Caco-2 (cell line): Measurements from ENCODE around the gene SAMD11. TPM values are rescaled to one million over a fixed set of nuclear protein-coding genes. Genes with fewer than 3 reads are reported as not detected.

ENCODE experiments used
- BruUV-seq: library from RNA; stranded (reverse); fragments of 400-500 nt; replicated peaks from 2 replicates; lab custom pipeline; 2021; lab: Mats Ljungman, UMichigan
- CTCF ChIA-PET: fragments of 300-600 bp; sonication (Branson Sonifier 250); formaldehyde crosslinking; loops from one replicate; lab custom pipeline; 2022; ENCODE audit warnings: antibody characterized with exemption; lab: Charles Lee
- POLR2A ChIA-PET: fragments of 300-600 bp; sonication (Branson Sonifier 250); formaldehyde crosslinking; loops from one replicate; lab custom pipeline; 2022; ENCODE audit warnings: antibody characterized with exemption; lab: Charles Lee
- DNase-seq, 2 experiments: peaks; one replicate each; pipeline versions ENCODE4 v3.0.0 to v3.0.0-alpha.2; 2020 to 2022
- H3K27me3 ChIP-seq: replicated peaks from 2 replicates; pipeline ENCODE4 v1.6.0; 2011; ENCODE audit warnings: low read length; ENCODE audit not compliant: control insufficient read depth, insufficient read depth
- H3K36me3 ChIP-seq: 2 replicates; pipeline ENCODE4 v1.5.1; 2011; ENCODE audit warnings: low read length; ENCODE audit not compliant: control insufficient read depth, insufficient read depth
- H3K4me1 ChIP-seq: fragments of 250-450 bp; sonication (Bioruptor Pico); 2 replicates; pipeline ENCODE4 v1.5.1; 2020; ENCODE audit warnings: mild to moderate bottlenecking
- H3K4me3 ChIP-seq: 2 replicates; pipeline ENCODE4 v1.5.1; 2011; ENCODE audit warnings: low read depth, mild to moderate bottlenecking, control low read depth, low read length
- H3K9me3 ChIP-seq: fragments of 250-450 bp; sonication (Bioruptor Pico); 2 replicates; pipeline ENCODE4 v1.5.1; 2020; ENCODE audit warnings: mild to moderate bottlenecking, moderate library complexity
- H3K27ac Mint-ChIP-seq: one replicate; pipeline ENCODE4 v1.8.0; 2022; ENCODE audit warnings: mixed read lengths; ENCODE audit not compliant: unreplicated experiment
- H3K27me3 Mint-ChIP-seq: one replicate; pipeline ENCODE4 v1.8.0; 2022; ENCODE audit warnings: mixed read lengths; ENCODE audit not compliant: insufficient read depth, unreplicated experiment
- H3K36me3 Mint-ChIP-seq: one replicate; pipeline ENCODE4 v1.8.0; 2022; ENCODE audit warnings: mild to moderate bottlenecking, mixed read lengths; ENCODE audit not compliant: insufficient read depth, unreplicated experiment
- H3K4me1 Mint-ChIP-seq: one replicate; pipeline ENCODE4 v1.8.0; 2022; ENCODE audit warnings: low read depth, mixed read lengths; ENCODE audit not compliant: unreplicated experiment
- H3K4me3 Mint-ChIP-seq: one replicate; pipeline ENCODE4 v1.8.0; 2022; ENCODE audit warnings: mild to moderate bottlenecking, moderate library complexity, mixed read lengths; ENCODE audit not compliant: unreplicated experiment
- H3K9me3 Mint-ChIP-seq: one replicate; pipeline ENCODE4 v1.8.0; 2022; ENCODE audit warnings: mixed read lengths; ENCODE audit not compliant: unreplicated experiment
- CTCF ChIP-seq, 2 experiments: fragments of 200-600 bp in 1 of 2; IDR thresholded peaks; 1 replicate in 1 of 2; 2 replicates in 1 of 2; pipeline versions ENCODE4 v1.5.1 to v1.8.0; 2011 to 2022; ENCODE audit warnings: antibody characterized with exemption in 1 of 2, control low read depth in 1 of 2, inconsistent platforms in 1 of 2, low read depth in 1 of 2, low read length in 1 of 2, mild to moderate bottlenecking in 1 of 2, moderate library complexity in 1 of 2; ENCODE audit not compliant: insufficient read depth in 1 of 2, severe bottlenecking in 1 of 2, unreplicated experiment in 1 of 2
- intact Hi-C: fragments of 100-400 bp; cut with micrococcal nuclease; formaldehyde crosslinking; loops from one replicate; pipeline ENCODE4 v1.10.0; 2022; ENCODE audit not compliant: unreplicated experiment
- total RNA-seq: library from RNA; stranded (reverse); gene quantifications from 2 replicates; pipeline ENCODE4 v1.2.3, GENCODE V29; 2022

The SAMD11 gene
- total RNA-seq, 1 experiment from 2014 or later: 0.54 TPM

- Mint-ChIP-seq H3K27ac (no peak overlapping the region), H3K4me3 (no peak overlapping the region), H3K27me3 (no peaks in the 10 kb centered on the region), H3K9me3 (no peaks in the 10 kb centered on the region), H3K4me1 (peaks cover 5% of the 10 kb centered on the region), H3K36me3 (no peaks in the 10 kb centered on the region)
- TF ChIP-seq CTCF (IDR thresholded peaks at IDR 0.05; ENCODE audit: insufficient read depth in 1 of 2, low read depth in 1 of 2, low read length in 1 of 2, severe bottlenecking in 1 of 2, unreplicated experiment in 1 of 2): no peak
- intact Hi-C loops: no loop called here
- no peak overlapping the region for H3K4me3 ChIP-seq
- no peaks in the 10 kb centered on the region for H3K27me3 ChIP-seq
- POLR2A ChIA-PET: no interaction called here
- CTCF ChIA-PET: no interaction called here
- no peaks in the 10 kb centered on the region for H3K36me3 ChIP-seq
- H3K4me1 ChIP-seq: peaks cover 5% of the 10 kb centered on the region
- BruUV-seq: no TSS peak
- DNase-seq: no peak
- H3K9me3 ChIP-seq: no peaks in the 10 kb centered on the region
Observed at GRCh38 chr1:970973-971730, 47.4 kb downstream of the SAMD11 start.

GRCh38 chr1:971751-972506 lies 48.2 kb downstream of the SAMD11 start:
- Mint-ChIP-seq H3K4me3 (no peak overlapping the region), H3K4me1 (peaks cover 5% of the 10 kb centered on the region), H3K27ac (no peak overlapping the region), H3K9me3 (no peaks in the 10 kb centered on the region), H3K36me3 (no peaks in the 10 kb centered on the region), H3K27me3 (no peaks in the 10 kb centered on the region)
- no TSS peak for BruUV-seq
- peaks cover 5% of the 10 kb centered on the region; the same call in 1 of the 2 replicates for H3K4me1 ChIP-seq
- H3K27me3 ChIP-seq: no peaks in the 10 kb centered on the region
- intact Hi-C loops: no loop called here
- no peak for DNase-seq
- no peak overlapping the region for H3K4me3 ChIP-seq
- no peaks in the 10 kb centered on the region for H3K36me3 ChIP-seq
- ChIA-PET CTCF (no interaction called here), POLR2A (no interaction called here)
- no peaks in the 10 kb centered on the region for H3K9me3 ChIP-seq
- TF ChIP-seq CTCF (IDR thresholded peaks at IDR 0.05; ENCODE audit: insufficient read depth in 1 of 2, low read depth in 1 of 2, low read length in 1 of 2, severe bottlenecking in 1 of 2, unreplicated experiment in 1 of 2): no peak

GRCh38 chr1:972726-973458 lies 49.2 kb downstream of the SAMD11 start:
- Mint-ChIP-seq H3K27me3 (no peaks in the 10 kb centered on the region), H3K4me1 (peaks cover 5% of the 10 kb centered on the region), H3K4me3 (no peak overlapping the region), H3K27ac (no peak overlapping the region), H3K36me3 (peaks cover 2% of the 10 kb centered on the region), H3K9me3 (no peaks in the 10 kb centered on the region)
- intact Hi-C loops: no loop called here
- ChIA-PET POLR2A (no interaction called here), CTCF (no interaction called here)
- Histone ChIP-seq H3K27me3 (no peaks in the 10 kb centered on the region), H3K4me3 (no peak overlapping the region), H3K4me1 (peaks cover 5% of the 10 kb centered on the region; the same call in 1 of the 2 replicates), H3K9me3 (no peaks in the 10 kb centered on the region), H3K36me3 (no peaks in the 10 kb centered on the region)
- no TSS peak for BruUV-seq
- DNase-seq: no peak
- TF ChIP-seq CTCF (IDR thresholded peaks at IDR 0.05; ENCODE audit: insufficient read depth in 1 of 2, low read depth in 1 of 2, low read length in 1 of 2, severe bottlenecking in 1 of 2, unreplicated experiment in 1 of 2): no peak
